GM19324 (cell line): ENCODE data around the gene ATP1B4.

Experiments
- ATAC-seq: cut with Tn5 transposase; IDR thresholded peaks from one replicate; pipeline ENCODE4 v1.9.1; 2021; ENCODE audit warnings: mild to moderate bottlenecking, moderate library complexity; ENCODE audit not compliant: unreplicated experiment, low FRiP score

The ATP1B4 gene

GRCh38 chrX:120372667-120373370 is 10.9 kb downstream of the ATP1B4 start:
- ATAC-seq, result no peak

GRCh38 chrX:120377179-120377578 is 15.3 kb downstream of the ATP1B4 start:
- ATAC-seq, result no peak

- no peak for ATAC-seq
Observed at GRCh38 chrX:120377715-120378114, 15.8 kb downstream of the ATP1B4 start.

GRCh38 chrX:120378570-120378969 is 16.7 kb downstream of the ATP1B4 start:
- ATAC-seq, result no peak

- no peak for ATAC-seq
Observed at GRCh38 chrX:120379937-120380681, 18.2 kb downstream of the ATP1B4 start.

GRCh38 chrX:120380699-120381098 is 18.8 kb downstream of the ATP1B4 start:
- ATAC-seq, result no peak

- ATAC-seq, result no peak
Observed at GRCh38 chrX:120401301-120401700, 39.4 kb downstream of the ATP1B4 start.

GRCh38 chrX:120402369-120402768 is 40.5 kb downstream of the ATP1B4 start:
- no peak for ATAC-seq

- no peak for ATAC-seq
Observed at GRCh38 chrX:120406638-120407037, 44.7 kb downstream of the ATP1B4 start.

GRCh38 chrX:120408168-120408567 is 46.3 kb downstream of the ATP1B4 start:
- no peak for ATAC-seq

- ATAC-seq, result no peak
Observed at GRCh38 chrX:120419463-120419862, 57.6 kb downstream of the ATP1B4 start.

GRCh38 chrX:120426599-120426998 is 64.7 kb downstream of the ATP1B4 start:
- ATAC-seq, result no peak

- no peak for ATAC-seq
Observed at GRCh38 chrX:120428309-120428708, 66.4 kb downstream of the ATP1B4 start.

- ATAC-seq, result no peak
Observed at GRCh38 chrX:120429776-120430540, 68.1 kb downstream of the ATP1B4 start.
